VCaP (cell line): ENCODE results near the gene STMN3.

Source experiments
- H3K27ac ChIP-seq: fragments of 450-650 bp; 2 replicates; pipeline ENCODE4 v1.5.1; 2017
- TF ChIP-seq, protein P1 (sequence below): fragments of 450-650 bp; conservative IDR thresholded peaks from 2 replicates; pipeline ENCODE4 v1.5.1; 2017; ENCODE audit warnings: mild to moderate bottlenecking, moderate library complexity

The STMN3 gene

GRCh38 chr20:63694584-63695423 lies 41.6 kb upstream of the STMN3 start:
- TF ChIP-seq, protein P1, sequence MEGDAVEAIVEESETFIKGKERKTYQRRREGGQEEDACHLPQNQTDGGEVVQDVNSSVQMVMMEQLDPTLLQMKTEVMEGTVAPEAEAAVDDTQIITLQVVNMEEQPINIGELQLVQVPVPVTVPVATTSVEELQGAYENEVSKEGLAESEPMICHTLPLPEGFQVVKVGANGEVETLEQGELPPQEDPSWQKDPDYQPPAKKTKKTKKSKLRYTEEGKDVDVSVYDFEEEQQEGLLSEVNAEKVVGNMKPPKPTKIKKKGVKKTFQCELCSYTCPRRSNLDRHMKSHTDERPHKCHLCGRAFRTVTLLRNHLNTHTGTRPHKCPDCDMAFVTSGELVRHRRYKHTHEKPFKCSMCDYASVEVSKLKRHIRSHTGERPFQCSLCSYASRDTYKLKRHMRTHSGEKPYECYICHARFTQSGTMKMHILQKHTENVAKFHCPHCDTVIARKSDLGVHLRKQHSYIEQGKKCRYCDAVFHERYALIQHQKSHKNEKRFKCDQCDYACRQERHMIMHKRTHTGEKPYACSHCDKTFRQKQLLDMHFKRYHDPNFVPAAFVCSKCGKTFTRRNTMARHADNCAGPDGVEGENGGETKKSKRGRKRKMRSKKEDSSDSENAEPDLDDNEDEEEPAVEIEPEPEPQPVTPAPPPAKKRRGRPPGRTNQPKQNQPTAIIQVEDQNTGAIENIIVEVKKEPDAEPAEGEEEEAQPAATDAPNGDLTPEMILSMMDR = no peak
- H3K27ac ChIP-seq = peak overlapping the region; percentile 33

DNA sequence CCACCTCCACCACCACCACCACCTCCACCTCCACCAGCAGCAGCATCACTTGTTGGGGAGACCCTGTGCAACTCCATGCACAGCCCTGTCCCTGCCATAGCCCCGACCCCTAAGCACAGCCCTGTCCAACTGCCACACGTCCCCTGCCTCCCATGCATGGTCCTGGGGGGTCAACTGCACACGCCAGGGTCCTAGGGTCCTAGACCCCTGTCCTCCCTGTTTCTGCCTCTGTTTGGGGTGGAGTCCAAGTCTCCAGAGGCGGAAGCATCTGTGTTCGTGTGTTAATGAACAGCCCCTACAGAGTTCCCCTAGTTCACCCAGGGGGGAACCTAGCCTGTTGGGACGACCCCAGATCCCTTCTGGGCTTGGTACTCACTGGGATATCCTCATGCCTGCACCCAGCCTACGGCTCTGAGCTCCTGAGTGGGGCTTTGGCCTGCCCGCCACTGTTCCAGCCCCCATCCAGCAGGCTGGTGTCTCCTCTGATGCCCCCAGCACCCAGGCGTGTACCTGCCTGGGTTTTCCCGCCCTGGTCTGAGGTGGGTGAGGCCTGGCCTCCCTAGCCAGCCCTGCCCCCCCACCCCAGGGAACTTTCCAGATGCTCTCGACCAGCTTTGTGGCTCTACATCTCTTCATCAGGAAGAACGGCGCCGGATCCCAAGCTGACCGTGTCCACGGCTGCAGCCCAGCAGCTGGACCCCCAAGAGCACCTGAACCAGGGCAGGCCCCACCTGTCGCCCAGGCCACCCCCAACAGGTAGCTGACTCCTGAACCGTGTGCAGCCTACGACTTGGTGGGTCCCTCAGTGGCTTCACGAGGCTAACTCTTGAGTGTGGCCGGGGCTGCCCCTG lies 40.7 kb upstream of the STMN3 start:
- peak overlapping the region; percentile 5; the same call in 1 of the 2 replicates for H3K27ac ChIP-seq
- TF ChIP-seq, protein P1 = no peak

DNA sequence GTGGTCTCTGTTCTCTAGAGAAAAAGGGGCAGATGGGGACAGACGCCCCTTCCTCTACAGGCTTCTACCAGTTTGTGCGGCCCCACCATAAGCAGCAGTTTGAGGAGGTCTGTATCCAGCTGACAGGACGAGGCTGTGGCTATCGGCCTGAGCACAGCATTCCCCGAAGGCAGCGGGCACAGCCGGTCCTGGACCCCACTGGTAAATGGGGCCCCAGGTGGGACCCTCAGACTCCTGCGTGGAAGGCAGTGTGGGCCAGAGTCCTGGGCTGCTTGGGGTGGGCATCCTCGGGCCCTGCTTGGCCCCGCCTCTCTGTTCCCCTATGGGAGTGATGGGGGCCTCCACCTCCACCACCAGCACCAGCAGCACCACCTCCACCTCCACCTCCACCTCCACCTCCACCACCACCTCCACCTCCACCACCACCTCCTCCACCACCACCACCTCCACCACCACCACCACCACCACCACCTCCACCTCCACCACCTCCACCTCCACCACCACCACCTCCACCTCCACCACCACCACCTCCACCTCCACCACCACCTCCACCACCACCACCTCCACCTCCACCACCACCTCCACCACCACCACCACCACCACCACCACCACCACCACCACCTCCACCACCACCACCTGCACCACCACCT lies 40.0 kb upstream of the STMN3 start:
- H3K27ac ChIP-seq = no peak overlapping the region
- TF ChIP-seq, protein P1 = no peak

DNA sequence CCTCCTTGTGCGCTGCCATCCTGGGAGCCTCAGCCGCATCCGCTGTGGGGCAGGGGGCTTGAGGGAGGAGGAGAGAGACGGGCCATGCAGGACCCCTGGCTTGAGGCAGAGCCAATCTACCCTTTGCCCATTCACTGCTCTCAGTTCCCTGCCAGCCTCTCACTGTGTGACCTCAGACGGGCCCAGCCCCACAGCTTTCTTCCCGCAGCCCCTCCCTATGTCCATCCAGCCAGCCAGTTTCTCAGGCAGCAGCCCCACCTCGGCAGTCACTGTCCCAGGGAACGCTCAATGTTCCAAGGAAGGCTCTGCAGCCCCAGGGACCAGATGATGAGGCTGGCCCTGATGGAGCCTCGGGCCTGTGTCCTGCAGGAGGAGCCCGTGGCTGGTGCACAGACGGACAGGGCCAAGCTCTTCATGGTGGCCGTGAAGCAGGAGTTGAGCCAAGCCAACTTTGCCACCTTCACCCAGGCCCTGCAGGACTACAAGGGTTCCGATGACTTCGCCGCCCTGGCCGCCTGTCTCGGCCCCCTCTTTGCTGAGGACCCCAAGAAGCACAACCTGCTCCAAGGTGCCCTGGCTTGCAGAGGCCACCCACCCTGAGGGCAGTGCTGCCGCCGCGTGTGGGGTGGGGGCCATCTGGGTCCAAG lies 39.3 kb upstream of the STMN3 start:
- H3K27ac ChIP-seq = no peak overlapping the region

GRCh38 chr20:63691711-63692435 lies 38.6 kb upstream of the STMN3 start:
- TF ChIP-seq, protein P1 = no peak
- no peak overlapping the region for H3K27ac ChIP-seq

More for the DNA sequence above, 39.3 kb upstream of the STMN3 start:
- TF ChIP-seq, protein P1 = no peak

- no peak overlapping the region for H3K27ac ChIP-seq
- TF ChIP-seq, protein P1 = no peak
These were observed 37.9 kb upstream of the STMN3 start for GRCh38 chr20:63690898-63691710.
